HG03571 (cell line): ENCODE data around the gene STAG3.
A peak's percentile ranks its signal among the peaks of the same experiment; 100 is the strongest.
"Not testable (repeated sequence)": the region's sequence is repeated elsewhere in the genome, so short reads cannot be mapped to it uniquely, and the experiment has no call there.

ENCODE experiments used
- ATAC-seq: cut with Tn5 transposase; IDR thresholded peaks from one replicate; pipeline ENCODE4 v1.9.1; 2021; ENCODE audit not compliant: unreplicated experiment

The STAG3 gene

GRCh38 chr7:100173806-100174495 is 3.8 kb upstream of the STAG3 start:
- ATAC-seq = no peak

- ATAC-seq = no peak
Observed at GRCh38 chr7:100174582-100174981, 3.1 kb upstream of the STAG3 start.

GRCh38 chr7:100175296-100175935 is 2.3 kb upstream of the STAG3 start:
- no peak for ATAC-seq

- no peak for ATAC-seq
Observed at GRCh38 chr7:100176096-100177044, 1.3 kb upstream of the STAG3 start.

GRCh38 chr7:100180084-100180483 is 2.4 kb downstream of the STAG3 start:
- not testable (repeated sequence) for ATAC-seq

- ATAC-seq = not testable (repeated sequence)
Observed at GRCh38 chr7:100182616-100183015, 4.9 kb downstream of the STAG3 start.

GRCh38 chr7:100183090-100183489 is 5.4 kb downstream of the STAG3 start:
- ATAC-seq = not testable (repeated sequence)

GRCh38 chr7:100185726-100186125 is 8.0 kb downstream of the STAG3 start:
- ATAC-seq = no peak

GRCh38 chr7:100189061-100189460 is 11.3 kb downstream of the STAG3 start:
- no peak for ATAC-seq

GRCh38 chr7:100190048-100190711 is 12.5 kb downstream of the STAG3 start:
- peak; percentile 60 for ATAC-seq

GRCh38 chr7:100191775-100192174 is 14.1 kb downstream of the STAG3 start:
- no peak for ATAC-seq

GRCh38 chr7:100192281-100192862 is 14.7 kb downstream of the STAG3 start:
- ATAC-seq = not testable (repeated sequence)

- no peak for ATAC-seq
Observed at GRCh38 chr7:100192969-100193368, 15.3 kb downstream of the STAG3 start.

GRCh38 chr7:100195222-100195621 is 17.5 kb downstream of the STAG3 start:
- no peak for ATAC-seq

- ATAC-seq = not testable (repeated sequence)
Observed at GRCh38 chr7:100195901-100196322, 18.2 kb downstream of the STAG3 start.

GRCh38 chr7:100198266-100198665 is 20.5 kb downstream of the STAG3 start:
- no peak for ATAC-seq

- ATAC-seq = no peak
Observed at GRCh38 chr7:100200693-100201092, 23.0 kb downstream of the STAG3 start.

- ATAC-seq = no peak
Observed at GRCh38 chr7:100204454-100204853, 26.7 kb downstream of the STAG3 start.

GRCh38 chr7:100208911-100209408 is 31.2 kb downstream of the STAG3 start:
- ATAC-seq = peak; percentile 69

GRCh38 chr7:100209493-100209892 is 31.8 kb downstream of the STAG3 start:
- ATAC-seq = no peak
